Stimulated activated CD4-positive, alpha-beta T cell treated with anti-CD3 and anti-CD28 coated beads, Interleukin-15, amount 100 ng/mL, for 48 hours (primary cell): ENCODE results near the gene ABCA12.

Experiments
- DNase-seq, 2 donors: peaks; one replicate each; pipeline ENCODE4 v3.0.0-alpha.2; 2020; ENCODE audit warnings: low read depth in 2 of 2

The ABCA12 gene

GRCh38 chr2:215038421-215038820 lies 100.0 kb downstream of the ABCA12 start:
- no peak for DNase-seq

- no peak for DNase-seq
Measured at GRCh38 chr2:215036314-215036713, 102.1 kb downstream of the ABCA12 start.

GRCh38 chr2:215034154-215034553 lies 104.3 kb downstream of the ABCA12 start:
- DNase-seq: no peak

- DNase-seq: no peak
Measured at GRCh38 chr2:215032153-215032552, 106.3 kb downstream of the ABCA12 start.

- DNase-seq: no peak
Measured at GRCh38 chr2:215031321-215031720, 107.1 kb downstream of the ABCA12 start.

GRCh38 chr2:215029936-215030335 lies 108.5 kb downstream of the ABCA12 start:
- DNase-seq: no peak

GRCh38 chr2:215028231-215028630 lies 110.2 kb downstream of the ABCA12 start:
- DNase-seq: no peak

- no peak for DNase-seq
Measured at GRCh38 chr2:215027779-215028178, 110.6 kb downstream of the ABCA12 start.

- DNase-seq: no peak
Measured at GRCh38 chr2:215022910-215023309, 115.5 kb downstream of the ABCA12 start.

GRCh38 chr2:215022418-215022817 lies 116.0 kb downstream of the ABCA12 start:
- no peak for DNase-seq

- DNase-seq: no peak
Measured at GRCh38 chr2:215020283-215020682, 118.1 kb downstream of the ABCA12 start.

- no peak for DNase-seq
Measured at GRCh38 chr2:215019521-215020145, 118.8 kb downstream of the ABCA12 start.

GRCh38 chr2:215019085-215019484 lies 119.3 kb downstream of the ABCA12 start:
- no peak for DNase-seq

- no peak for DNase-seq
Measured at GRCh38 chr2:215015421-215015820, 123.0 kb downstream of the ABCA12 start.

- DNase-seq: no peak
Measured at GRCh38 chr2:215010390-215010789, 128.0 kb downstream of the ABCA12 start.

- no peak for DNase-seq
Measured at GRCh38 chr2:215003001-215003400, 135.4 kb downstream of the ABCA12 start.

- no peak for DNase-seq
Measured at GRCh38 chr2:215002500-215002899, 135.9 kb downstream of the ABCA12 start.

GRCh38 chr2:215000721-215001120 lies 137.7 kb downstream of the ABCA12 start:
- DNase-seq: no peak

- DNase-seq: no peak
Measured at GRCh38 chr2:214995926-214996670, 142.3 kb downstream of the ABCA12 start.

GRCh38 chr2:214995409-214995808 lies 143.0 kb downstream of the ABCA12 start:
- DNase-seq: no peak

GRCh38 chr2:214992911-214993310 lies 145.5 kb downstream of the ABCA12 start:
- DNase-seq: no peak

GRCh38 chr2:214989187-214989586 lies 149.2 kb downstream of the ABCA12 start:
- DNase-seq: no peak

GRCh38 chr2:214987261-214987660 lies 151.2 kb downstream of the ABCA12 start:
- DNase-seq: no peak

GRCh38 chr2:214985619-214986018 lies 152.8 kb downstream of the ABCA12 start:
- DNase-seq: no peak
